ENCODE data around the gene AKAP1. TPM values are rescaled to one million over a fixed set of nuclear protein-coding genes. Genes with fewer than 3 reads are reported as not detected.

Gene AKAP1
- total and polyA plus RNA-seq, 2 of the 8 experiments (the other 6 are each of a cell fraction or from before 2014, with no cell fraction given): 120 to 156 TPM

DNA sequence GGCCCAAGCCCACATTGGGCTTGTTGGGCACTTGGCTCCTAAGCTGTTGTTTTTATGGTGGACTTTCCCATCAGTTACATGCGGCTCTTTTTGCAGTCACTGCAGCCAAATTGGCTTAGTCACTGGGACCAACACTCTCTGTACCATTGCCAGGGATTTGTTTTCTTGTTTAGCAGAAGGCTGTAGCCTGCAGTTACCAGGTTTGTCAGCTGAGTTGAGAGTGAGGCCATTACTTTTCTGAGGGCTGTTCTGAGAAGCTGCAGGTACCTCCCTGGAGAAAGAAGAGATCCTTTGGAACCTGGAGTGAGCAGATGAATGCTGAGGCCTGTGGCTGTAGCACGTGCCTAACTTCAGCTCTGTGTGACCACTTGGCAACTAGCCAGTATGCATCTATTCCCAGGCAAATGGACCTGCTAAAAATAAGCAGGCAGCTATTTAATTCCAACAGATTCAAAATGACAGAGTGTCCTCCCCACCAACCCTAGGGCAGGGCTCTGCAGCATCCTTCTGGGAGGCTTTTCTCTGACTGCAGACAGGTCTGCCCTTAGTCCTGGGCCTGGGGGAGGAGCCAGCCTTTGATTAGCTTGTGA is 12.9 kb downstream of the AKAP1 start:
- H3K27ac ChIP-seq (ENCODE audit: low read depth, low read length): no peak overlapping the region
- no peak overlapping the region for H3K4ac ChIP-seq (replicated peaks; ENCODE audit: insufficient read length, low read depth, low read length)
- H4K5ac ChIP-seq (ENCODE audit: insufficient read length, low read depth, low read length): no peak overlapping the region
- H3K9ac ChIP-seq (replicated peaks in 1 of 4; ENCODE audit: extremely low read depth in 1 of 4, low read depth in 3 of 4, low read length in 3 of 4): no peak overlapping the region
- H3K4me1 ChIP-seq (replicated peaks in 1 of 4; ENCODE audit: control insufficient read depth in 3 of 4, insufficient read depth in 4 of 4, low read length in 3 of 4): peaks cover 8 to 32% (median 16%) of the 10 kb centered on the region in 4 experiments
- H3K9me3 ChIP-seq (ENCODE audit: insufficient read depth in 2 of 2, low read depth in 1 of 2, low read length in 1 of 2): no peaks in the 10 kb centered on the region
- H3K23me2 ChIP-seq (ENCODE audit: low read depth, low read length): no peaks in the 10 kb centered on the region
- H2AFZ ChIP-seq (ENCODE audit: low read length): no peak overlapping the region
- no peak overlapping the region for H4K91ac ChIP-seq (replicated peaks; ENCODE audit: insufficient read length, low read length)
- no peak overlapping the region for H2BK20ac ChIP-seq (ENCODE audit: low read length)
- no peak overlapping the region for H3K23ac ChIP-seq (ENCODE audit: insufficient read length)
- no peak overlapping the region for H3K56ac ChIP-seq (replicated peaks; ENCODE audit: insufficient read length, low read depth, low read length)
- no peak overlapping the region for H4K8ac ChIP-seq (ENCODE audit: extremely low read depth, insufficient read depth, low read length)
- H2AK5ac ChIP-seq (ENCODE audit: low read depth, low read length): no peak overlapping the region
- H3K14ac ChIP-seq (ENCODE audit: insufficient read length): no peak overlapping the region
- no peak overlapping the region for H3K4me3 ChIP-seq (ENCODE audit: extremely low read depth in 1 of 4, insufficient read depth in 2 of 4, low read depth in 3 of 4, low read length in 4 of 4)
- H3K79me2 ChIP-seq (ENCODE audit: control insufficient read depth in 1 of 2, insufficient read depth in 2 of 2, low read length in 2 of 2): peaks cover 44 to 98% of the 10 kb centered on the region in 2 experiments
- WGBS, 2 experiments (ENCODE audit: extremely low coverage in 1 of 2, insufficient coverage in 1 of 2, insufficient read length in 1 of 2, insufficient replicate concordance in 2 of 2, low coverage in 1 of 2, low lambda C conversion rate in 2 of 2, missing lambda C conversion rate in 1 of 2): 86% methylated on average over 2 of the region's 2 CpGs; no CpG with 5 or more reads in 1 of the 2 experiments
- peaks cover 27% of the 10 kb centered on the region for H3K79me1 ChIP-seq (ENCODE audit: low read depth, low read length)
- H3K27me3 ChIP-seq (replicated peaks in 1 of 4; ENCODE audit: control insufficient read depth in 3 of 4, extremely low read depth in 1 of 4, insufficient read depth in 3 of 4, low read length in 3 of 4): no peaks in the 10 kb centered on the region
- FAIRE-seq: no peak
- CTCF ChIA-PET (ENCODE audit: partially characterized antibody): interaction anchor here (0.6 to 6.8 kb wide), 4 partner anchors 11 to 88 kb away, joined by 3 to 57 read pairs (median 3); no protein-coding TSS in a partner anchor
- H3K36me3 ChIP-seq (ENCODE audit: control insufficient read depth in 2 of 4, insufficient read depth in 4 of 4, low read length in 3 of 4): no peaks in the 10 kb centered on the region; a peak in 1 of 8 replicates
- DNase-seq (ENCODE audit: low read depth in 1 of 2, low spot score in 2 of 2): no peak
- no peak overlapping the region for H2BK15ac ChIP-seq (ENCODE audit: low read length)
- POLR2A ChIA-PET (ENCODE audit: partially characterized antibody): interaction anchor here (1.1 to 4.4 kb wide), 5 partner anchors 10 to 29 kb away, joined by 3 to 13 read pairs (median 6); partner anchors contain the start of gene AKAP1
- H2BK120ac ChIP-seq (replicated peaks; ENCODE audit: low read depth, low read length): no peak overlapping the region
- H3K4me2 ChIP-seq (ENCODE audit: insufficient read depth in 1 of 2, low read depth in 2 of 2, low read length in 2 of 2): no peak overlapping the region
- H2BK12ac ChIP-seq (ENCODE audit: low read depth, low read length): no peak overlapping the region
- H4K20me1 ChIP-seq (replicated peaks in 1 of 2; ENCODE audit: control insufficient read depth in 1 of 2, insufficient read depth in 2 of 2, low read length in 2 of 2): peaks cover 12 to 39% of the 10 kb centered on the region in 2 experiments
- no peak overlapping the region for H2BK5ac ChIP-seq (ENCODE audit: low read depth, low read length)
- TF ChIP-seq CEBPB (IDR thresholded peaks at IDR 0.05; ENCODE audit: low read depth, low read length): no peak
- TF ChIP-seq KDM1A (IDR thresholded peaks at IDR 0.05; ENCODE audit: borderline replicate concordance, low read length): no peak
- TF ChIP-seq, protein P1, sequence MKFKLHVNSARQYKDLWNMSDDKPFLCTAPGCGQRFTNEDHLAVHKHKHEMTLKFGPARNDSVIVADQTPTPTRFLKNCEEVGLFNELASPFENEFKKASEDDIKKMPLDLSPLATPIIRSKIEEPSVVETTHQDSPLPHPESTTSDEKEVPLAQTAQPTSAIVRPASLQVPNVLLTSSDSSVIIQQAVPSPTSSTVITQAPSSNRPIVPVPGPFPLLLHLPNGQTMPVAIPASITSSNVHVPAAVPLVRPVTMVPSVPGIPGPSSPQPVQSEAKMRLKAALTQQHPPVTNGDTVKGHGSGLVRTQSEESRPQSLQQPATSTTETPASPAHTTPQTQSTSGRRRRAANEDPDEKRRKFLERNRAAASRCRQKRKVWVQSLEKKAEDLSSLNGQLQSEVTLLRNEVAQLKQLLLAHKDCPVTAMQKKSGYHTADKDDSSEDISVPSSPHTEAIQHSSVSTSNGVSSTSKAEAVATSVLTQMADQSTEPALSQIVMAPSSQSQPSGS (IDR thresholded peaks at IDR 0.05; ENCODE audit: low read length): no peak
- TF ChIP-seq, protein P2, sequence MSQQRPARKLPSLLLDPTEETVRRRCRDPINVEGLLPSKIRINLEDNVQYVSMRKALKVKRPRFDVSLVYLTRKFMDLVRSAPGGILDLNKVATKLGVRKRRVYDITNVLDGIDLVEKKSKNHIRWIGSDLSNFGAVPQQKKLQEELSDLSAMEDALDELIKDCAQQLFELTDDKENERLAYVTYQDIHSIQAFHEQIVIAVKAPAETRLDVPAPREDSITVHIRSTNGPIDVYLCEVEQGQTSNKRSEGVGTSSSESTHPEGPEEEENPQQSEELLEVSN (IDR thresholded peaks at IDR 0.05): no peak
- TF ChIP-seq, protein P3, sequence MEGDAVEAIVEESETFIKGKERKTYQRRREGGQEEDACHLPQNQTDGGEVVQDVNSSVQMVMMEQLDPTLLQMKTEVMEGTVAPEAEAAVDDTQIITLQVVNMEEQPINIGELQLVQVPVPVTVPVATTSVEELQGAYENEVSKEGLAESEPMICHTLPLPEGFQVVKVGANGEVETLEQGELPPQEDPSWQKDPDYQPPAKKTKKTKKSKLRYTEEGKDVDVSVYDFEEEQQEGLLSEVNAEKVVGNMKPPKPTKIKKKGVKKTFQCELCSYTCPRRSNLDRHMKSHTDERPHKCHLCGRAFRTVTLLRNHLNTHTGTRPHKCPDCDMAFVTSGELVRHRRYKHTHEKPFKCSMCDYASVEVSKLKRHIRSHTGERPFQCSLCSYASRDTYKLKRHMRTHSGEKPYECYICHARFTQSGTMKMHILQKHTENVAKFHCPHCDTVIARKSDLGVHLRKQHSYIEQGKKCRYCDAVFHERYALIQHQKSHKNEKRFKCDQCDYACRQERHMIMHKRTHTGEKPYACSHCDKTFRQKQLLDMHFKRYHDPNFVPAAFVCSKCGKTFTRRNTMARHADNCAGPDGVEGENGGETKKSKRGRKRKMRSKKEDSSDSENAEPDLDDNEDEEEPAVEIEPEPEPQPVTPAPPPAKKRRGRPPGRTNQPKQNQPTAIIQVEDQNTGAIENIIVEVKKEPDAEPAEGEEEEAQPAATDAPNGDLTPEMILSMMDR (IDR thresholded peaks at IDR 0.05; ENCODE audit: control extremely low read depth in 1 of 3, insufficient read depth in 1 of 3, low read depth in 1 of 3, low read length in 3 of 3): no peak
- TF ChIP-seq RAD21 (IDR thresholded peaks at IDR 0.05 in 1 of 2, conservative IDR thresholded peaks at IDR 0.05 in 1 of 2; ENCODE audit: low read depth in 2 of 2, low read length in 2 of 2): no peak
- H3K18ac ChIP-seq (ENCODE audit: extremely low read depth, low read length): no peak overlapping the region; the same call in 1 of the 2 replicates

Data from H1 (cell line).